HCT116 (cell line): ENCODE results near the gene SCOC. TPM values are rescaled to one million over a fixed set of nuclear protein-coding genes. Genes with fewer than 3 reads are reported as not detected.

ENCODE experiments used
- ATAC-seq: fragments of 200-7000 bp; cut with Tn5 transposase; 2 replicates; pipeline ENCODE4 v1.9.1; 2020; ENCODE audit warnings: mild to moderate bottlenecking, moderate library complexity
- BruUV-seq: library from RNA; stranded (reverse); fragments of 400-500 nt; replicated peaks from 2 replicates; lab custom pipeline; 2021; lab: Mats Ljungman, UMichigan
- CTCF ChIA-PET: fragments of 300-600 bp; sonication (Branson Sonifier 250); formaldehyde crosslinking; loops from one replicate; lab custom pipeline; 2021; ENCODE audit warnings: antibody characterized with exemption; lab: Charles Lee
- POLR2A ChIA-PET: fragments of 300-600, 350-600 bp; sonication (Branson Sonifier 250); formaldehyde crosslinking; loops from one replicate; lab custom pipeline; 2021; ENCODE audit warnings: antibody characterized with exemption; lab: Charles Lee
- RAD21 ChIA-PET, 2 experiments: fragments of 300-600 bp; sonication (Branson Sonifier 250); formaldehyde crosslinking; loops; one replicate each; lab custom pipeline; 2023; ENCODE audit warnings: low total read pairs in 2 of 2; ENCODE audit not compliant: uncharacterized antibody in 2 of 2, unreplicated experiment in 2 of 2, low non-redundant PET in 1 of 2; lab: Charles Lee
- DNase-seq: peaks from one replicate; pipeline ENCODE4 v3.0.0-alpha.2; 2010; ENCODE audit warnings: low read depth, low spot score
- H2AFZ ChIP-seq: fragments of 200-600 bp; shearing (Covaris generic), sonication (generic); 2 replicates; pipeline ENCODE4 v1.6.1; 2017; ENCODE audit warnings: low read depth, mixed run types, mixed read lengths, antibody characterized with exemption, low read length; ENCODE audit not compliant: poor library complexity, severe bottlenecking
- H3K27ac ChIP-seq: 2 replicates; pipeline ENCODE4 v1.5.1; 2012; ENCODE audit warnings: low read depth, low read length
- H3K27me3 ChIP-seq: fragments of 200-600 bp; sonication (generic); 2 replicates; pipeline ENCODE4 v1.6.1; 2016; ENCODE audit warnings: mixed run types, low read length, mixed read lengths; ENCODE audit not compliant: insufficient read depth
- H3K36me3 ChIP-seq, 2 experiments: fragments of 200-500 bp in 1 of 2; fragments of 200-600 bp in 1 of 2; sonication (Bioruptor generic) in 1 of 2; sonication (generic) in 1 of 2; 2 replicates each; pipeline versions ENCODE4 v1.5.1 to v1.6.1; 2014 to 2016; ENCODE audit warnings: low read length in 2 of 2, inconsistent platforms in 1 of 2, mixed read lengths in 1 of 2, mixed run types in 1 of 2; ENCODE audit not compliant: insufficient read depth in 2 of 2, control insufficient read depth in 1 of 2
- H3K4me1 ChIP-seq, 2 experiments: fragments of 200-600 bp in 1 of 2; sonication (generic) in 1 of 2; 2 replicates each; pipeline versions ENCODE4 v1.5.1 to v1.6.1; 2012 to 2017; ENCODE audit warnings: low read length in 2 of 2, inconsistent platforms in 1 of 2, mild to moderate bottlenecking in 1 of 2, mixed read lengths in 1 of 2, mixed run types in 1 of 2, moderate library complexity in 1 of 2; ENCODE audit not compliant: insufficient read depth in 2 of 2, control insufficient read depth in 1 of 2
- H3K4me2 ChIP-seq: fragments of 200-600 bp; sonication (generic); 2 replicates; pipeline ENCODE4 v1.6.1; 2017; ENCODE audit warnings: mixed run types, low read length, mixed read lengths
- H3K4me3 ChIP-seq, 2 experiments: fragments of 200-600 bp in 1 of 2; sonication (generic) in 1 of 2; replicated peaks in 1 of 2; 2 replicates each; pipeline ENCODE4 v1.5.1; 2011 to 2016; ENCODE audit warnings: low read length in 2 of 2, control low read depth in 1 of 2, low read depth in 1 of 2, mild to moderate bottlenecking in 1 of 2, mixed read lengths in 1 of 2, mixed run types in 1 of 2
- H3K79me2 ChIP-seq: fragments of 200-600 bp; sonication (generic); 2 replicates; pipeline ENCODE4 v1.6.1; 2017; ENCODE audit warnings: mild to moderate bottlenecking, mixed run types, low read length, moderate library complexity, mixed read lengths; ENCODE audit not compliant: insufficient read depth
- H3K9ac ChIP-seq: fragments of 200-600 bp; sonication (generic); 2 replicates; pipeline ENCODE4 v1.6.1; 2016; ENCODE audit warnings: low read length, mixed read lengths
- H3K9me2 ChIP-seq: fragments of 200-600 bp; sonication (generic), shearing (Covaris generic); 2 replicates; pipeline ENCODE4 v1.6.1; 2017; ENCODE audit warnings: mixed run types, mild to moderate bottlenecking, moderate library complexity; ENCODE audit not compliant: insufficient read depth
- H3K9me3 ChIP-seq, 2 experiments: fragments of 200-500 bp in 1 of 2; fragments of 200-600 bp in 1 of 2; sonication (Bioruptor generic) in 1 of 2; sonication (generic) in 1 of 2; 2 replicates each; pipeline ENCODE4 v1.6.1; 2014 to 2017; ENCODE audit warnings: low read length in 2 of 2, mixed read lengths in 2 of 2, inconsistent platforms in 1 of 2, low read depth in 1 of 2, mild to moderate bottlenecking in 1 of 2, mixed run types in 1 of 2, moderate library complexity in 1 of 2; ENCODE audit not compliant: control insufficient read depth in 1 of 2, insufficient read depth in 1 of 2
- H4K20me1 ChIP-seq: fragments of 200-600 bp; sonication (generic), shearing (Covaris generic); 2 replicates; pipeline ENCODE4 v1.6.1; 2017; ENCODE audit warnings: mixed run types, mild to moderate bottlenecking, moderate library complexity; ENCODE audit not compliant: insufficient read depth
- CBX3 ChIP-seq: IDR thresholded peaks from 2 replicates; pipeline ENCODE4 v1.6.1; 2012; ENCODE audit warnings: low read depth
- ELF1 ChIP-seq: IDR thresholded peaks from 2 replicates; pipeline ENCODE4 v1.6.1; 2012; ENCODE audit warnings: low read depth, borderline replicate concordance
- EZH2 ChIP-seq: fragments of 200-600 bp; sonication (generic); IDR thresholded peaks from 2 replicates; pipeline ENCODE4 v1.6.1; 2017; ENCODE audit warnings: antibody characterized with exemption, mixed run types
- MAX ChIP-seq: IDR thresholded peaks from 2 replicates; pipeline ENCODE4 v1.6.1; 2012
- RAD21 ChIP-seq: IDR thresholded peaks from 2 replicates; pipeline ENCODE4 v1.6.1; 2012; ENCODE audit warnings: low read depth, mild to moderate bottlenecking
- TCF7L2 ChIP-seq: IDR thresholded peaks from 2 replicates; pipeline ENCODE4 v1.7.0; 2011; ENCODE audit warnings: borderline replicate concordance, inconsistent platforms; ENCODE audit not compliant: insufficient read depth, insufficient read length; ENCODE audit errors: extremely low read depth
- YY1 ChIP-seq: IDR thresholded peaks from 2 replicates; pipeline ENCODE4 v1.6.1; 2011; ENCODE audit warnings: low read length, low read depth, moderate library complexity, mild to moderate bottlenecking; ENCODE audit not compliant: insufficient replicate concordance; ENCODE audit errors: extremely low read depth
- ZNF274 ChIP-seq: fragments of 200-500 bp; sonication (Bioruptor generic); IDR thresholded peaks from 2 replicates; pipeline ENCODE4 v1.6.1; 2014; ENCODE audit warnings: mild to moderate bottlenecking, low read depth, low read length, inconsistent platforms
- intact Hi-C: fragments of 100-400 bp; cut with micrococcal nuclease; formaldehyde crosslinking; loops from 2 replicates; pipeline ENCODE4 v1.10.0; 2022
- total RNA-seq: library from RNA; stranded (reverse); gene quantifications from one replicate; pipeline ENCODE4 v1.2.1, GENCODE V29; 2021; ENCODE audit not compliant: unreplicated experiment

SCOC gene
- total RNA-seq, 1 experiment from 2014 or later, result 52.2 TPM

GRCh38 chr4:140395668-140396067 lies 22.2 kb downstream of the SCOC start:
- no peak overlapping the region for H3K4me3 ChIP-seq
- no peaks in the 10 kb centered on the region for H3K9me3 ChIP-seq
- no peaks in the 10 kb centered on the region for H4K20me1 ChIP-seq
- RAD21 ChIA-PET, result no interaction called here
- ATAC-seq (no peak), DNase-seq (no peak)
- H2AFZ ChIP-seq, result no peak overlapping the region
- H3K9me2 ChIP-seq, result no peaks in the 10 kb centered on the region
- no peaks in the 10 kb centered on the region for H3K79me2 ChIP-seq
- H3K4me1 ChIP-seq, result no peaks in the 10 kb centered on the region
- TF ChIP-seq ELF1 (no peak), MAX (no peak), YY1 (no peak), RAD21 (peak; percentile 46), TCF7L2 (no peak)
- TF ChIP-seq, all 23 proteins: peak for 1
- Histone ChIP-seq H3K27me3 (no peaks in the 10 kb centered on the region), H3K4me2 (no peak overlapping the region), H3K27ac (no peak overlapping the region), H3K9ac (no peak overlapping the region), H3K36me3 (no peaks in the 10 kb centered on the region)
- CTCF ChIA-PET, result no interaction called here
- intact Hi-C loops, result no loop called here
- POLR2A ChIA-PET, result no interaction called here
- BruUV-seq, result no TSS peak

DNA sequence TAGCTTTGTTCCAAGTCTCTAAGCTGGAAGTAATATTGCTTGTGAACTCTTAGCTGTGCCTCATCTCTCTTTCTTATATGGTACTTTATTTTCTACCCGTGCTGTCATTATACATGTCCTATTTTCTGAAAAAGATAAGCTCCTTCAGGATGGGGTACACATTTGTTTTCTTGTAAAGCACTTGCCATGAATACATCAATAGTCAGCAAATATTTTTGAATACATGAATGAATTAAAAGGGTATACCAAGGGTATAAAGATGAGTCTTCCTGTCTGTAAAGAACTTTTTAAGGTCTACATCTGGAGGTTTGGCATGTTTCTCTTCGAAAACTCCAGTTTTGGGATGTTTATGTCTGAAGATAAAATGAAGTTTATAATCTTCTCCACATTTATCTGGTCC lies 26.7 kb downstream of the SCOC start:
- Histone ChIP-seq H4K20me1 (no peaks in the 10 kb centered on the region), H3K79me2 (no peaks in the 10 kb centered on the region), H3K4me2 (no peak overlapping the region), H2AFZ (no peak overlapping the region), H3K27me3 (no peaks in the 10 kb centered on the region), H3K4me3 (no peak overlapping the region), H3K9me2 (no peaks in the 10 kb centered on the region), H3K36me3 (no peaks in the 10 kb centered on the region), H3K27ac (no peak overlapping the region), H3K9ac (no peak overlapping the region), H3K4me1 (no peaks in the 10 kb centered on the region), H3K9me3 (no peaks in the 10 kb centered on the region)
- POLR2A ChIA-PET, result no interaction called here
- RAD21 ChIA-PET, result no interaction called here
- intact Hi-C loops, result no loop called here
- no TSS peak for BruUV-seq
- ATAC-seq, result no peak
- no peak for TF ChIP-seq EZH2
- TF ChIP-seq MAX, result no peak
- TF ChIP-seq ZNF274, result no peak
- TF ChIP-seq CBX3, result no peak
- CTCF ChIA-PET, result no interaction called here
- no peak for DNase-seq
